Spleen (tissue), 11 donors: ENCODE results near the gene NRAS. TPM values are rescaled to one million over a fixed set of nuclear protein-coding genes. Genes with fewer than 3 reads are reported as not detected.

Experiments used
- DNase-seq: peaks from one replicate; pipeline ENCODE4 v3.0.0-alpha.2; 2020
- H3K27ac ChIP-seq, 8 donors: fragments of 200-600 bp; sonication (generic) in 7 of 8; 1 replicate in 4 of 8; 2 replicates in 4 of 8; pipeline versions ENCODE4 v1.5.0 to v1.8.0; 2016 to 2021; ENCODE audit warnings: inconsistent platforms in 4 of 8, mild to moderate bottlenecking in 4 of 8, moderate library complexity in 1 of 8
- H3K27me3 ChIP-seq, 7 donors: fragments of 200-600 bp; sonication (generic) in 6 of 7; replicated peaks in 1 of 7; 1 replicate in 4 of 7; 2 replicates in 3 of 7; pipeline versions ENCODE4 v1.5.0 to v1.8.0; 2016 to 2021; ENCODE audit warnings: inconsistent platforms in 3 of 7, mild to moderate bottlenecking in 1 of 7
- H3K36me3 ChIP-seq, 6 donors: fragments of 200-600 bp; sonication (generic) in 5 of 6; 1 replicate in 4 of 6; 2 replicates in 2 of 6; pipeline versions ENCODE4 v1.5.0 to v1.8.0; 2016 to 2021; ENCODE audit warnings: inconsistent platforms in 2 of 6
- H3K4me1 ChIP-seq, 6 donors: fragments of 200-600 bp; sonication (generic) in 5 of 6; 1 replicate in 3 of 6; 2 replicates in 3 of 6; pipeline versions ENCODE4 v1.5.0 to v1.8.0; 2016 to 2021; ENCODE audit warnings: inconsistent platforms in 3 of 6
- H3K4me3 ChIP-seq, 8 donors: fragments of 200-600 bp; sonication (generic) in 7 of 8; 1 replicate in 4 of 8; 2 replicates in 4 of 8; pipeline versions ENCODE4 v1.5.0 to v1.8.0; 2016 to 2021; ENCODE audit warnings: inconsistent platforms in 4 of 8, mild to moderate bottlenecking in 4 of 8, moderate library complexity in 2 of 8
- H3K9me3 ChIP-seq, 8 donors: fragments of 200-600 bp; sonication (generic) in 7 of 8; 1 replicate in 4 of 8; 2 replicates in 4 of 8; pipeline versions ENCODE4 v1.5.0 to v1.8.0; 2016 to 2021; ENCODE audit warnings: inconsistent platforms in 4 of 8
- CTCF ChIP-seq, 11 experiments: fragments of 200-600 bp in 7 of 11; fragments of 450-650 bp in 4 of 11; sonication (generic) in 4 of 11; IDR thresholded peaks in 8 of 11; conservative IDR thresholded peaks in 3 of 11; 1 replicate in 7 of 11; 2 replicates in 4 of 11; pipeline versions ENCODE4 v1.4.0 to v1.8.0; 2016 to 2021; ENCODE audit warnings: antibody characterized with exemption in 11 of 11, inconsistent platforms in 4 of 11, mild to moderate bottlenecking in 1 of 11
- POLR2A ChIP-seq, 3 donors: fragments of 450-650 bp; IDR thresholded peaks; one replicate each; pipeline ENCODE4 v1.5.1; 2017; ENCODE audit warnings: antibody characterized with exemption in 3 of 3, mild to moderate bottlenecking in 1 of 3
- POLR2AphosphoS5 ChIP-seq, 3 donors: sonication (generic); formaldehyde crosslinking; IDR thresholded peaks; one replicate each; pipeline ENCODE4 v1.5.1; 2017; ENCODE audit warnings: antibody characterized with exemption in 3 of 3
- WGBS, 5 donors: extraction: QIAGEN DNeasy Blood & Tissue Kit in 3 of 5; methylation state at CpG; one replicate each; pipeline versions ENCODE4 v1.1.5 to v1.1.7; 2013 to 2018; 5-methylcytosine and 5-hydroxymethylcytosine counted together
- intact Hi-C: fragments of 100-400 bp; cut with DNase I; formaldehyde crosslinking; loops from one replicate; pipeline ENCODE4 v1.15.0; 2023; ENCODE audit warnings: low total_unique reads
- polyA plus RNA-seq, 3 donors: library from polyadenylated mRNA; stranded (reverse); fragments of 200-250 nt; gene quantifications; one replicate each; pipeline ENCODE4 v1.2.1, GENCODE V29; 2013
- total RNA-seq, 7 donors: library from RNA; depleted of rRNA in 3 of 7; stranded (reverse); fragments of >200 nt in 3 of 7; fragmentation: NEBNext Ultra II Directional in 4 of 7; extraction: Animal tissue kit (Norgen Biotek cat#: 25700) in 4 of 7; gene quantifications; one replicate each; pipeline versions ENCODE4 v1.1.0 to v1.2.1, GENCODE V29; 2016 to 2021
- donor health status: healthy with polysubstance abuse.
- donor health status: DM: no; HTN: no; CAD: no; lungs with moderate emphysema.
- donor health status: DM: no; HTN: no; CAD: no.
- donor health status: Bipolar disorder and iron deficiency.
- donor health status: healthy.
- donor health status: DM: no; HTN: no; CAD: no.
- donor health status: DM: yes; HTN: yes; CAD: no.

NRAS gene
- total and polyA plus RNA-seq, 10 donors: 14.0 to 45.3 (median 29.0) TPM

- H3K4me3 ChIP-seq: no peak overlapping the region
- H3K27me3 ChIP-seq: peaks cover 0 to 19% (median 0%) of the 10 kb centered on the region in 7 donors
- no peaks in the 10 kb centered on the region for H3K36me3 ChIP-seq
- no peak overlapping the region for H3K27ac ChIP-seq
- 73 to 85% (median 76%) methylated on average over 1 of the region's 1 CpG for WGBS, 5 donors
- intact Hi-C loops: no loop called here
- no peak for DNase-seq
- no peaks in the 10 kb centered on the region for H3K9me3 ChIP-seq
- H3K4me1 ChIP-seq: no peaks in the 10 kb centered on the region
- no peak for TF ChIP-seq CTCF (IDR thresholded peaks at IDR 0.05 in 8 of 11, conservative IDR thresholded peaks at IDR 0.05 in 3 of 11)
- TF ChIP-seq POLR2AphosphoS5 (IDR thresholded peaks at IDR 0.05): no peak
- no peak for TF ChIP-seq POLR2A (IDR thresholded peaks at IDR 0.05)
Observed at GRCh38 chr1:114690148-114690547, 26.4 kb downstream of the NRAS start.

GRCh38 chr1:114688526-114688925 lies 28.0 kb downstream of the NRAS start:
- intact Hi-C loops: no loop called here
- no peak overlapping the region for H3K27ac ChIP-seq
- no peaks in the 10 kb centered on the region for H3K36me3 ChIP-seq
- H3K4me3 ChIP-seq: no peak overlapping the region
- no peaks in the 10 kb centered on the region for H3K9me3 ChIP-seq
- no peaks in the 10 kb centered on the region for H3K4me1 ChIP-seq
- no peak for DNase-seq
- peaks cover 0 to 21% (median 1%) of the 10 kb centered on the region in 7 donors for H3K27me3 ChIP-seq
- 73 to 83% (median 80%) methylated on average over 4 of the region's 4 CpGs for WGBS, 5 donors
- no peak for TF ChIP-seq CTCF (IDR thresholded peaks at IDR 0.05 in 8 of 11, conservative IDR thresholded peaks at IDR 0.05 in 3 of 11)
- TF ChIP-seq POLR2A (IDR thresholded peaks at IDR 0.05): no peak
- TF ChIP-seq POLR2AphosphoS5 (IDR thresholded peaks at IDR 0.05): no peak

- 76 to 85% (median 82%) methylated on average over 5 of the region's 5 CpGs for WGBS, 5 donors
- Histone ChIP-seq H3K27me3 (peaks cover 0 to 21% (median 4%) of the 10 kb centered on the region in 7 donors), H3K4me1 (no peaks in the 10 kb centered on the region), H3K36me3 (no peaks in the 10 kb centered on the region), H3K27ac (no peak overlapping the region), H3K9me3 (no peaks in the 10 kb centered on the region), H3K4me3 (no peak overlapping the region)
- no peak for TF ChIP-seq CTCF (IDR thresholded peaks at IDR 0.05 in 8 of 11, conservative IDR thresholded peaks at IDR 0.05 in 3 of 11)
- no peak for TF ChIP-seq POLR2A (IDR thresholded peaks at IDR 0.05)
- TF ChIP-seq POLR2AphosphoS5 (IDR thresholded peaks at IDR 0.05): no peak
- intact Hi-C loops: no loop called here
- DNase-seq: no peak
Observed at GRCh38 chr1:114685851-114686250, 30.7 kb downstream of the NRAS start.

GRCh38 chr1:114677691-114678090 lies 38.9 kb downstream of the NRAS start:
- 73 to 91% (median 83%) methylated on average over 5 of the region's 5 CpGs for WGBS, 5 donors
- no peak for DNase-seq
- no peak overlapping the region for H3K4me3 ChIP-seq
- H3K27me3 ChIP-seq: peaks cover 0 to 23% (median 0%) of the 10 kb centered on the region in 7 donors
- H3K4me1 ChIP-seq: no peaks in the 10 kb centered on the region
- H3K27ac ChIP-seq: no peak overlapping the region
- TF ChIP-seq CTCF (IDR thresholded peaks at IDR 0.05 in 8 of 11, conservative IDR thresholded peaks at IDR 0.05 in 3 of 11) (no peak), POLR2A (IDR thresholded peaks at IDR 0.05) (no peak), POLR2AphosphoS5 (IDR thresholded peaks at IDR 0.05) (no peak)
- intact Hi-C loops: no loop called here
- no peaks in the 10 kb centered on the region for H3K36me3 ChIP-seq
- H3K9me3 ChIP-seq: no peaks in the 10 kb centered on the region
